Stimulated activated CD8-positive, alpha-beta memory T cell treated with anti-CD3 and anti-CD28 coated beads, Interleukin-7, amount 100 ng/mL, for 4 hours (primary cell): ENCODE measurements around the gene GLRX.
A peak's percentile ranks its signal among the peaks of the same experiment; 100 is the strongest.
"Not testable (repeated sequence)": the region's sequence is repeated elsewhere in the genome, so short reads cannot be mapped to it uniquely, and the experiment has no call there.

Experiments used
- DNase-seq, 2 donors: peaks; one replicate each; pipeline ENCODE4 v3.0.0-alpha.2; 2020; ENCODE audit warnings: low read depth in 2 of 2

Gene GLRX

GRCh38 chr5:95852567-95852966, 30.0 kb upstream of the GLRX start:
- no peak for DNase-seq

- DNase-seq, result not testable (repeated sequence)
Observed at GRCh38 chr5:95851141-95851540, 28.6 kb upstream of the GLRX start.

- DNase-seq, result no peak
Observed at GRCh38 chr5:95850391-95850894, 27.9 kb upstream of the GLRX start.

GRCh38 chr5:95848701-95849100, 26.2 kb upstream of the GLRX start:
- no peak for DNase-seq

GRCh38 chr5:95847261-95847592, 24.7 kb upstream of the GLRX start:
- no peak for DNase-seq

- DNase-seq, result peak; percentile 39 to 56
Observed at GRCh38 chr5:95846554-95847260, 24.2 kb upstream of the GLRX start.

GRCh38 chr5:95845391-95845790, 22.9 kb upstream of the GLRX start:
- no peak for DNase-seq

GRCh38 chr5:95843733-95844223, 21.3 kb upstream of the GLRX start:
- DNase-seq, result no peak

- DNase-seq, result peak; percentile 47 to 52
Observed at GRCh38 chr5:95842854-95843544, 20.5 kb upstream of the GLRX start.

GRCh38 chr5:95841914-95842812, 19.6 kb upstream of the GLRX start:
- no peak for DNase-seq

GRCh38 chr5:95840956-95841705, 18.6 kb upstream of the GLRX start:
- no peak for DNase-seq

- DNase-seq, result no peak
Observed at GRCh38 chr5:95839658-95840057, 17.1 kb upstream of the GLRX start.

GRCh38 chr5:95838556-95838955, 16.0 kb upstream of the GLRX start:
- DNase-seq, result no peak

- DNase-seq, result no peak
Observed at GRCh38 chr5:95838001-95838520, 15.5 kb upstream of the GLRX start.

- DNase-seq, result no peak
Observed at GRCh38 chr5:95837492-95837891, 15.0 kb upstream of the GLRX start.

- not testable (repeated sequence) for DNase-seq
Observed at GRCh38 chr5:95836971-95837370, 14.4 kb upstream of the GLRX start.

GRCh38 chr5:95836544-95836943, 14.0 kb upstream of the GLRX start:
- no peak for DNase-seq

- no peak for DNase-seq
Observed at GRCh38 chr5:95835682-95836385, 13.3 kb upstream of the GLRX start.

- DNase-seq, result no peak
Observed at GRCh38 chr5:95832664-95833063, 10.1 kb upstream of the GLRX start.

GRCh38 chr5:95830226-95830625, 7.7 kb upstream of the GLRX start:
- no peak for DNase-seq

- DNase-seq, result no peak
Observed at GRCh38 chr5:95827892-95828246, 5.3 kb upstream of the GLRX start.
